NCI-H2196 treated with DMSO at 0.1 percent for 48 hours (cell line): ENCODE data around the gene PTGR2.
"Not testable (repeated sequence)": the region's sequence is repeated elsewhere in the genome, so short reads cannot be mapped to it uniquely, and the experiment has no call there.

Experiments used
- DNase-seq: peaks from one replicate; lab custom pipeline; 2025; ENCODE audit not compliant: unreplicated experiment; lab: John Stamatoyannopoulos, UW

PTGR2 gene

GRCh38 chr14:73833034-73833433 is 18.6 kb upstream of the PTGR2 start:
- DNase-seq = no peak

GRCh38 chr14:73833530-73834260 is 17.9 kb upstream of the PTGR2 start:
- no peak for DNase-seq

- no peak for DNase-seq
Measured at GRCh38 chr14:73834261-73834625, 17.4 kb upstream of the PTGR2 start.

- not testable (repeated sequence) for DNase-seq
Measured at GRCh38 chr14:73838293-73839034, 13.2 kb upstream of the PTGR2 start.

- DNase-seq = no peak
Measured at GRCh38 chr14:73842201-73842600, 9.4 kb upstream of the PTGR2 start.

GRCh38 chr14:73842851-73843250 is 8.8 kb upstream of the PTGR2 start:
- no peak for DNase-seq

- DNase-seq = no peak
Measured at GRCh38 chr14:73843296-73843695, 8.3 kb upstream of the PTGR2 start.

- DNase-seq = no peak
Measured at GRCh38 chr14:73846947-73847346, 4.7 kb upstream of the PTGR2 start.

- no peak for DNase-seq
Measured at GRCh38 chr14:73851000-73851399, 631 bp upstream of the PTGR2 start.

GRCh38 chr14:73859145-73859544 is 7.5 kb downstream of the PTGR2 start:
- DNase-seq = no peak

GRCh38 chr14:73861073-73861472 is 9.4 kb downstream of the PTGR2 start:
- no peak for DNase-seq

- no peak for DNase-seq
Measured at GRCh38 chr14:73862480-73862879, 10.8 kb downstream of the PTGR2 start.

GRCh38 chr14:73863209-73863608 is 11.6 kb downstream of the PTGR2 start:
- no peak for DNase-seq

GRCh38 chr14:73865534-73866113 is 14.0 kb downstream of the PTGR2 start:
- DNase-seq = no peak

GRCh38 chr14:73869754-73870153 is 18.1 kb downstream of the PTGR2 start:
- not testable (repeated sequence) for DNase-seq

- no peak for DNase-seq
Measured at GRCh38 chr14:73870525-73871235, 19.0 kb downstream of the PTGR2 start.

GRCh38 chr14:73873660-73874059 is 22.0 kb downstream of the PTGR2 start:
- DNase-seq = no peak

- DNase-seq = no peak
Measured at GRCh38 chr14:73877790-73878189, 26.2 kb downstream of the PTGR2 start.

GRCh38 chr14:73878436-73878835 is 26.8 kb downstream of the PTGR2 start:
- DNase-seq = no peak

GRCh38 chr14:73879027-73879426 is 27.4 kb downstream of the PTGR2 start:
- no peak for DNase-seq

- no peak for DNase-seq
Measured at GRCh38 chr14:73884438-73885190, 33.0 kb downstream of the PTGR2 start.
